Liver (tissue), 3 donors: ENCODE data around the gene RBM14.

ENCODE experiments used
- NR2F2 ChIP-seq: IDR thresholded peaks from 2 replicates; pipeline ENCODE4 v1.6.1; 2016; ENCODE audit warnings: antibody characterized with exemption
- RAD21 ChIP-seq, 2 donors: IDR thresholded peaks; 2 replicates each; pipeline ENCODE4 v1.6.1; 2016; ENCODE audit warnings: antibody characterized with exemption in 2 of 2, mild to moderate bottlenecking in 2 of 2
- TAF1 ChIP-seq: conservative IDR thresholded peaks from 2 replicates; pipeline ENCODE4 v1.6.1; 2016; ENCODE audit warnings: antibody characterized with exemption, mild to moderate bottlenecking
- YY1 ChIP-seq: IDR thresholded peaks from 2 replicates; pipeline ENCODE4 v1.6.1; 2016; ENCODE audit warnings: antibody characterized with exemption, mild to moderate bottlenecking
- TF ChIP-seq, protein P1 (sequence below): fragments of 150-350 bp; IDR thresholded peaks from 2 replicates; pipeline ENCODE4 v1.5.1; 2017; ENCODE audit warnings: improper control_type of control experiment, low read depth, low read length; ENCODE audit not compliant: missing input control
- TF ChIP-seq, protein P2 (sequence below): IDR thresholded peaks from 2 replicates; pipeline ENCODE4 v1.6.1; 2016; ENCODE audit warnings: antibody characterized with exemption
- donor health status: healthy.
- donor health status: healthy.

DNA sequence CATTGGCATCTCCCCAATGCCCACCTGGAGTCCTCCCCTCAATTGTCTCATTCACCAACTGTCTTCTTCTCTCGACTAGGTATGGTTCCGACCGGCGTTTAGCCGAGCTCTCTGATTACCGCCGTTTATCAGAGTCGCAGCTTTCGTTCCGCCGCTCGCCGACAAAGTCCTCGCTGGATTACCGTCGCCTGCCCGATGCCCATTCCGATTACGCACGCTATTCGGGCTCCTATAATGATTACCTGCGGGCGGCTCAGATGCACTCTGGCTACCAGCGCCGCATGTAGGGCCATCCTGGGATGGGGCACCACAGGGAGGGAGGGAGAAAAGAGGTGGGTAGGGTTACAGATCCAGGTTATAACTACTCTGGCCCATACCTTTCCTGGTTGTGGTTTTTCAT lies 10.0 kb downstream of the RBM14 start:
- TF ChIP-seq, protein P1, sequence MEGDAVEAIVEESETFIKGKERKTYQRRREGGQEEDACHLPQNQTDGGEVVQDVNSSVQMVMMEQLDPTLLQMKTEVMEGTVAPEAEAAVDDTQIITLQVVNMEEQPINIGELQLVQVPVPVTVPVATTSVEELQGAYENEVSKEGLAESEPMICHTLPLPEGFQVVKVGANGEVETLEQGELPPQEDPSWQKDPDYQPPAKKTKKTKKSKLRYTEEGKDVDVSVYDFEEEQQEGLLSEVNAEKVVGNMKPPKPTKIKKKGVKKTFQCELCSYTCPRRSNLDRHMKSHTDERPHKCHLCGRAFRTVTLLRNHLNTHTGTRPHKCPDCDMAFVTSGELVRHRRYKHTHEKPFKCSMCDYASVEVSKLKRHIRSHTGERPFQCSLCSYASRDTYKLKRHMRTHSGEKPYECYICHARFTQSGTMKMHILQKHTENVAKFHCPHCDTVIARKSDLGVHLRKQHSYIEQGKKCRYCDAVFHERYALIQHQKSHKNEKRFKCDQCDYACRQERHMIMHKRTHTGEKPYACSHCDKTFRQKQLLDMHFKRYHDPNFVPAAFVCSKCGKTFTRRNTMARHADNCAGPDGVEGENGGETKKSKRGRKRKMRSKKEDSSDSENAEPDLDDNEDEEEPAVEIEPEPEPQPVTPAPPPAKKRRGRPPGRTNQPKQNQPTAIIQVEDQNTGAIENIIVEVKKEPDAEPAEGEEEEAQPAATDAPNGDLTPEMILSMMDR = no peak
- TF ChIP-seq NR2F2 = no peak
- TF ChIP-seq RAD21 (IDR thresholded peaks at IDR 0.05) = no peak
- TF ChIP-seq YY1 = no peak
- no peak for TF ChIP-seq TAF1
- TF ChIP-seq, protein P2, sequence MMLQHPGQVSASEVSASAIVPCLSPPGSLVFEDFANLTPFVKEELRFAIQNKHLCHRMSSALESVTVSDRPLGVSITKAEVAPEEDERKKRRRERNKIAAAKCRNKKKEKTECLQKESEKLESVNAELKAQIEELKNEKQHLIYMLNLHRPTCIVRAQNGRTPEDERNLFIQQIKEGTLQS = no peak
